Daoy (cell line): ENCODE measurements around the gene PSMD1. TPM values are rescaled to one million over a fixed set of nuclear protein-coding genes. Genes with fewer than 3 reads are reported as not detected.
"Not testable (repeated sequence)": the region's sequence is repeated elsewhere in the genome, so short reads cannot be mapped to it uniquely, and the experiment has no call there.

Experiments
- DNase-seq: peaks from one replicate; pipeline ENCODE4 v3.0.0-alpha.2; 2015; ENCODE audit warnings: low read depth
- total RNA-seq: library from RNA; depleted of rRNA; stranded (reverse); fragments of >200 nt; shearing (Covaris generic); gene quantifications from 2 replicates; pipeline ENCODE4 v1.2.3, GENCODE V29; 2014

Gene PSMD1
- total RNA-seq, 1 experiment from 2014 or later = 180 TPM

DNA sequence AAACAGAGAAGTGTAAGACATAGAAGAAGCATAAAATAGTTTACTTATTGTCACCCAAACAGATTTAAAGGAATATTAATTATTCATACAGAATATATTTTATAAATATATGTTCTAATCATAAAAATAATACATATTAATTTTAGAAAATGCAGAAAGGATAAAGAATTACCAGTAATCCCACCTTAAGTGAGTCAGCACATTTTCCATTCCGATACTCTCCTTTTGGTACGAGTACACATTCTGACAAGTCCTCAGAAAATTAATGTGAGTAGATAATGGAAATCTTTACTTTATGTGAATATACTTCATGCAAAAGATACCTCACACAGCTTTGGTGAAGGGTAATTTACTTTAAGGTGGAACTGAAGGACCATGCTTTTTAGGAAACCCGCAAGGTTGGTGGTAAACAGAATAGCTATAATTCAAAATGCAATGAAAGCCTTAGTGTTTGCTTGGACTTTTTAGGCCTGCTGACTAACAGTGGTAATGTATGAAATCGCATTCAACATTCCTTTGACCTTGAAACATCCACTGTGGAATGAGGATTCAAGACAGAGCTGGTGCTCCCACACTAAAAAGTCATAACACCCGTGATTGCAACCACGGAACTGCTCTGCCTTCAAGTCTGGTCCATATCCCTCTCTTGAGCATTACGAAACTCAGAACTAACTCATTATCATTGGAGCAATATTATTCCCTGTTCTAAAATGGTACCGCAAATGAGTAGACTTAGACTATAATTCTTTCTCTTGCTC, 96.3 kb downstream of the PSMD1 start:
- DNase-seq = no peak

DNA sequence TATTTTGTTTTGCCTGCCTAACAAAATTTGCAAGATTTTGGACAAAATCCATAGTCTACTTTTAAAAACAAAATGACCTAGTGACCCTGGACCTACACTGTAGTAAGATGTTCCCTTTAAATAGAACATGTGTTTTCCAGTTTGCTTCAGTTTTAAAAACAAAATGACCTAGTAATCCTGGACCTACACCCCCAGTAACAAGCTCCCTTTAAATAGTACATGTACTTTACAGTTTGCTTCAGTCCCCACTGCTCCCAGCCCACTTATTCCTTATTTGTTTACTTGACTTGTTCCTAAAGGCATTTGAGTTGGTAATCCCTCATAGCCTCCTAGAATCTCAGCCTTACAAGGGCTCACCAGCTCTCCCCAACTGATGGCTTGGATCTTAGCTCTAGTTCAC, 102.6 kb downstream of the PSMD1 start:
- no peak for DNase-seq

DNA sequence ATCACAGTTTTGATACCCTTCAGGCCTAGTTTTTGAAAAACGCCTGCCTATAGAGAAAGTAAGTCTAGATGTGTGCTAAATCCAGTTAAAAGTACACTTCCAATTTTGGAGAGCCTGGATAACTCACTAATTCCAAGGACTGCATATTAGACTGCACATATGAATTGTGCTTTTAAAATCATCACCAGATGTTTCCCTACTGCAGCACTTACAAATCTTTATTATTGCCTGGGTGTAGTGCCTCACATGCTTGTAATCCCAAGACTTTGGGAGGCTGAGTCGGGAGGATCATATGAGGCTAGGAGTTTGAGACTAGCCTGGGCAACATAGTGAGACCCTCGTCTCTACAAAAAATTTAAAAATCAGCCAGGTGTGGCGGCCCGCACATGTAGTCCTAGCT, 104.0 kb downstream of the PSMD1 start:
- no peak for DNase-seq

DNA sequence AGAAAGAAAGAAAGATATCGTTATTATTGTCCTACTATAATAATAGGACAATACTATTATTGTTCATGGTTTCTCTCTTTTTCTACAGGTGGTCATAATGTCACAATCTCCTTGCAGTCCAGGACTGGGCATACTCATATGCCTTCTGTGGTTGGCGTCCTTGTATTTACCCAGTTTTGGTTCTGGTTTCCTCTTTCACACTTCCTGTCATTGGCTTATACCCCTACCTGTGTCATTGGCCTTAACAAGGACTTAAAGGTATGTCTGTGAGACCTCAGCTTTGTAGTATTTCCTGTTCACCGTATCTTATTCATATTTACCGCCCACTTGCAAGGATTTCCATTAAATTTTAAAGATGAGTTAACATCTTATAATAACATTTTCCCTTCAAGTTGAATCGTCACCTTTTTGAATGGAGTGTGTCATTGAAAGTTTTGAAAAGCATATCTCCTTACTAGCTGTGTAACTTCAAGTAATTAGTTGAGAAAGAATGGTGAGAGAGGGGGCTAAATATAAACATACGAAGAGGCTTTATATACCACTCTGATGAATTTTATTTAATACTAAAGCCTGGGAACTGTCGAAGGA, 104.7 kb downstream of the PSMD1 start:
- no peak for DNase-seq

DNA sequence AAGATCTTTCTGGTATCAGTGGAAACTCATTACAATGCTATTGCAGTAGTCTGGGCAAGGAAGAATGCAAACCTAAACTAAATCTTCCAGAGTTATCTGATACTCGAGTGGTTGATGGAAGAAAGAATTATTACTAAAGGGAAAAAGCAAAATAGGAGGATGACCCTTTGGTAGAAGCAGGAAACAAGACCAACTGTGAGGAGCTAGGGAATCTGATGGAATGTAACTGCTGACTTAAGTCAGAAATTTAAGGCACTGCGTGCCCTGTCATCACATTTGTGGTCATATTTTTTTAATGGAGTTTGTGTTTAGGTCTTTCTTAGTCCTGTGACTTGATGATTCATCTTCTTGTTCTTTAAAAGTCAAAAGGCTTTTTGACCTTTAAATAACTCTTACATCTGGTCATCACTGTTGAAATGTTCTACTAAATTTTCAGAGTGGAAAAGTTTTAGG, 105.2 kb downstream of the PSMD1 start:
- no peak for DNase-seq

- no peak for DNase-seq
Measured at GRCh38 chr2:231163011-231163410, 106.3 kb downstream of the PSMD1 start.

DNA sequence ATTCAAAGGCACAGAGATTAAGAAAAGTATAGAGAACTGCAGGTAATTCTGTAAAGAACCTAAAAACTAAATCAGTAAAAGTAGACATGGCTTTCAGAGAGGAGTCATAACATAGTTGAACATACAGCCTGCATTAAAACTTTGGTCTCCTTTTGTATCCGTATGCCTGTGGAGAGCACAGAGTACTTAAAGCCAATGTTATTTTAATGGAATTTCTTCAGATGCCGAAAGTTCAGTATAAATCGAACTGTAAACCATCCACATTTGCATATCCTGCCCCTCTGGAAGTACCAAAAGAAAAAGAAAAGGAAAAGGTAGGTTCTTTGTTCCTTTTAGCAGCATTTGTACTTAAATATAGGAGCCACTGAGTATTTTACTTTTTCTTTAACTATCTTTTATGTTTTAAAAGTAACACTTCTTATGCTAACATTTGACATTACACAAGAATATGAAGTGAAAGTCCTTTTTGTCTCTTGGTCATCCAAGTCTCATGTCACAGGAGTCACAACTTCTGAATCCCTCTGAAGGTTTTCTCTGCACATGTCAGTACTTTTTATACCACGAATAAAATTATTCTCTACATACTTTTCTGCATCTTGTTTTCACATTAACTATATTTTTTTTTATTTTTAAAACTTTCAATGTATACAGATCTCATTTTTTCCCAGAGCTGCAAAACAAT, 106.9 kb downstream of the PSMD1 start:
- no peak for DNase-seq

GRCh38 chr2:231167745-231168459, 111.2 kb downstream of the PSMD1 start:
- no peak for DNase-seq

DNA sequence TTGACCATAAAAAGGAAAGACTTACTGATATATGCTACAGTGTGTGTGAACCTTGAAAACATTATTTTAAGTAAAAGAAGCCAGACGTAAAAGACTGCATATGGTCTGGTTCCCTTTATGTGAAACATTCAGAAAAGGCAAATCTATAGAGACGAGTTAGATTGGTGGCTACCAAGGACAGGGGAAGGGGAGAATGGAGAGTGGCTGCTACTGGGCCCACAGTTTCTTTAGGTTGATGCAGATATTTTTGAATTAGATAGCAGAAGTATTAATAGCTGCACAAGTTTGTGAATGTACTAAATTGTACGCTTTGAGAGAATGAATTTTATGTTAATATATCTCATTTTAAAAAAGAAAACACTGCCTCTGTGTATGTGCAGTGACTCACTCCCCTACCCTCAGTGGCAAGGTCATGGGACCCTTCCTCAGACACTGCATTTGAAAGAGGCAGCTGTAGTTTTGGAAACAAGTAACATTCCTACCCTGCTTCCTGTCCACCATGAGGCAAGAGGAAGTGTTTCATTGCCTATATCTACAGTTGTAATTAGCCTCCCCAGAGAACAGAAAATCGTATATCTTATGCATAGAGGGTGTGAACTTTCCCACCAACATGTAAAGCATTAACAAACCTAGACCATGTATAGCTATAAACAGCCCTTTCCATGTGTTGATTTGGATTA, 111.9 kb downstream of the PSMD1 start:
- no peak for DNase-seq

DNA sequence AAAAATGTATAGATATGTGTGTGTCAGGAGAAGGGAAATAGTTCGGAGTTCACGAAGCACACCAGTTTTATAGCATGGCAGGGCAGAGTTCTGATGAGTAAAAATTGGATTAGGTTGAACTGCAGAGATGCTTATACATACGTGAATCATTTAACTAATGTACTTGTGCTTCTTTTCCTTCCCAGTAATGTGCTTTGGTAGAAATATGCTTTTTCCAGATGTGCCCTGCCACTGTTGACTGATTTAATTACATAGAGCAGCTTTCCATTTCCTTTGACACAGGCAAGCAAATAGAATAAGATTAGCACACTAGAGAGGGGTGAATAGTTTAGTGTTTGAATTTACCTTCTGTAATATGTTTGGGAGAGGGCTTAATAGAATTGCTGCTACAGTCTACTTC, 112.8 kb downstream of the PSMD1 start:
- no peak for DNase-seq

DNA sequence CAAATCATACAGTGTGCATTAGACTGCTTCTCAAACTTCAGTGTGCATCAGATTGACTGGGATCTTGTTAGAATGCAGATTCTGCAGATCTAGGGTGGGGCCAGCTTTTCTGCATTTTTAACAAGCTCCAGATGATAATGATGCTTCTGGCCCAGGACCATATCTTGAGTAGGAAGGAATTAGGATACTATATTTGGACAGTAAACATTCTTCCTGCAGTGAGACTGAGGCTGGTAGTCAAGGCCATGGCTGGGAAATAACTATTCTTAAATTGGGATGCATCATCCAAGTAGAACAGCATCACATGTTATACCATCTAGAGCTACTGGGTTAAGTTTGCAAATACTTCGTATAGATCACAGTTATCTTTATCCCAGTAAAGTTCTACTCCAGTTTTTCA, 113.4 kb downstream of the PSMD1 start:
- DNase-seq = no peak

DNA sequence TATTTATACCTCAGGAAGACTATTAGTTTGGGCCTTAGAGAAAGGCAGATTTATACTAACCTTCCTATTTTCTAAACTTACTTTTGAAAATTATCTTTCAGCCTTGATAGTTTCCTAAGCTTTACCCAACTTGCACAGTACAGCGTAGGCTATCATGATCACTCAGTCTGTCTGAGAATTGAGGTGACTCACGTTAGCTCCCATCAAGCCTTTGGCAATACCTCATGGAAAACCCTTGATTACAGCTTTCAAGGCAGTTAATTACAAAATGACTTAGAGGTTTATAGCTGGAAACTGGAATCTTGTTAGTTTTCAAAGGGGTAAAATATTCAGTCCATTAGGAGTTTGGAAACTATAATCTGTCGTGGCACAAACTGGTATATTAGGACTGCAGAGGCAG, 115.4 kb downstream of the PSMD1 start:
- no peak for DNase-seq

GRCh38 chr2:231174211-231174651, 117.6 kb downstream of the PSMD1 start:
- no peak for DNase-seq

DNA sequence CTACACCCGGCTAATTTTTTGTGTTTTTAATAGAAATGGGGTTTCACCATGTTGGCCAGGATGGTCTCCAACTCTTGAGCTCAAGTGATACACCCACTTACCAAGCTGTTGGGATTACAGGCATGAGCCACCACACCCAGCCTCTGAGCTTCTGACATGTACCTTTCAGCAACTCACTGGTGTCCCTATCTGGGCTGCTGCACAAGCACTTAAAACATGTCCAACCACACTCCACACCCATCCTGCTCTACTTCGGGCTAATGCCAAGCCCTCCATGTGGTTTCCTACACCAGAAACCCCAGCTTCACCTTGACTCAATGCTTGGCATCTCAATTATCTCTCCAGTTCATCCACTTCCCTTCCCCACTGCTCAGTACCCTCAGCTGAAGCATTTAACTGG, 119.4 kb downstream of the PSMD1 start:
- no peak for DNase-seq

DNA sequence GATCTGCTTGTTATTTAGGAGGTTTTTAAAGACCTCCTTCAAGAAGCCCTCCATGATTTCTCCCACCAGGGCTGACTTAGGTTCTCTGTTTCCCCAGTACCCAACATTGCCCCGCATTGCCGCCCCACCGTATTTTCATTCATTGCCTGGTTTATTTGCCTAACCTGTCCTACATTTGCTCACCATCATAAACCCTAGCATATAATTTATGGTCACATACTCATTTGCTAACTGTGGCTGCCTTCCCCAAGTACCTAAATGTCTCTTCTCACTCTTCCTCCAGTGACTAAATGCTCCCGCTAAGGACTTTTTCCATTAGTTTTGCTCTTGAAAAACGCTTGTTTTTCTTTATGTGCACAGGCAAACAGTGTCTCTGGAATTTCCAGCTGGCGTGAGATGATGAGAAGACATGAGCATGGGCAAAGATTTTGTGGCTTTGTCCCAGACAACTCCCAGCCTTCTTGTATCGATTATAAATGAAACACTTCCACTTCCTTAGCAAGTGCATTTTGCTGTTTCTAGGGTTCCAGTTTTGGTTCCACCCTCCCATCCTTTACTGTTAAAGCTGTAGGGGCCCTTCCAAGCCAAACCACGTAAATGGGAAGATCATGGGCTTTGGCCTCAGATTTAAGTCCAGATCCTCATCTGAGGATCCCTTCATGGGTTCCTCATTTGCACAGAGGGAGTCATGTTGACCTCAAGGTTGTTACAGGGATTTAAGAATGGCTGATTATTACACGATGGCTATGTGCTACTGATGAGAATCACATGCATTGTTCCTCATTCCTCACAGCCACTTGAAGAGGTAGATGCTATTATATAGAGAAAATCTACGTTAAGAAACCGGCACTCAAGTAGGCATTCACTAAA, 120.7 kb downstream of the PSMD1 start:
- no peak for DNase-seq

- DNase-seq = not testable (repeated sequence)
Measured at GRCh38 chr2:231178805-231179204, 122.1 kb downstream of the PSMD1 start.

DNA sequence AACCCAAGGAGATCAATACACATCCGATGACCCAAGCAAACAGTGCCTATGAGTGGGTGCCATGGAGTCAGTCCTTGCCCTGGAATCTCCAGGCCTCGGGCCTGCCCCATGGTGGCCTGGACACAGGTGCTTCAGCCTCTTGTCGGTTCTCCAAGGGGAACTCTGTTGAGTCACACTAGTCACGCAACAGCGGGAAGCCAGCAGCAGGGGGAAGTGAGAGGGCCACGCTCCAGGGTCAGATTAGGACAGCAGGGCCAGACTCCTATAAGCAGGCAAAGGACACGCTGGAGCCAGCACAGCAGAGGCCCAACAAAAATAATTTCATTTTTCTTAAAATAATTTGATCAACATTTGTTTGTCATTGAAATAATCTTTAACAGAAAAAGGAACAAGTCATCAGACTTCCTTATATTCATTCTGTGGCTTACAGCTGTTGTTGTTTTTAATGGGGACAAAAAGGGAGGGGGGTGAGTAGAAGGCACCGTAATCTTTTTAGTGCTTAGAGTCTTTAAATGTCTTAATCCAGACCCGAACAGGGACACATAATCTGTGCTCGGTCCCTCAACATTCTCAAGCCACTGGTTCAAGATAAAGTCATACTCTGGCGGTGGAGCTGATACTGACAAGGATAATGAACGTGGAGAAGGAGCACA, 125.3 kb downstream of the PSMD1 start:
- peak; percentile 70 for DNase-seq

- peak; percentile 23 for DNase-seq
Measured at GRCh38 chr2:231182513-231182899, 125.8 kb downstream of the PSMD1 start.

- DNase-seq = no peak
Measured at GRCh38 chr2:231183851-231184250, 127.2 kb downstream of the PSMD1 start.

- no peak for DNase-seq
Measured at GRCh38 chr2:231184319-231184718, 127.7 kb downstream of the PSMD1 start.
